Measurements from ENCODE around the gene MPP3.
"Not testable (repeated sequence)": the region's sequence is repeated elsewhere in the genome, so short reads cannot be mapped to it uniquely, and the experiment has no call there.

Gene MPP3

GRCh38 chr17:43860077-43860725, 27.3 kb upstream of the MPP3 start:
- no peak for DNase-seq

GRCh38 chr17:43857957-43858600, 25.1 kb upstream of the MPP3 start:
- no peak for DNase-seq

DNA sequence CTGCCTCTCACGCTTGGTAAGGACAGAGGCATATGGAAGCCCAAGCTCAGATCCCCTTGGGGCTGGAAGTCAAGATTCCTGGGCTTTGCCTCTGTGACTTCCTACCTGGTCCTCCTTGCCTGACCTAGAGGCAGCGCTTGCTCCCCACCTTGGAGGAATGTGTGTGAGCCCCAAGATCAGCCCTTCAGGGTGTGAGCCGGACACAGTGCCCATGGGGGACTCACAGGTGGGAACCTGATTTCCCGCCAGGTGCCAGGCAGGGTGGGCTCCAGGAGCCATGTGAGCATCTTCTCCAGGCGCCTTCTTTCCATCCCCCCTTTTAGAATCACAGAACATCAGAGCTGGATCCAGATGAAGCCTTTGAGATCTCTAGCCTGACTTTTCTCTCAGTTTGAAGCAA, 24.2 kb upstream of the MPP3 start:
- DNase-seq, result no peak

- DNase-seq, result no peak
These were observed 23.2 kb upstream of the MPP3 start for GRCh38 chr17:43856141-43856540.

GRCh38 chr17:43855061-43855460, 22.1 kb upstream of the MPP3 start:
- DNase-seq, result no peak

DNA sequence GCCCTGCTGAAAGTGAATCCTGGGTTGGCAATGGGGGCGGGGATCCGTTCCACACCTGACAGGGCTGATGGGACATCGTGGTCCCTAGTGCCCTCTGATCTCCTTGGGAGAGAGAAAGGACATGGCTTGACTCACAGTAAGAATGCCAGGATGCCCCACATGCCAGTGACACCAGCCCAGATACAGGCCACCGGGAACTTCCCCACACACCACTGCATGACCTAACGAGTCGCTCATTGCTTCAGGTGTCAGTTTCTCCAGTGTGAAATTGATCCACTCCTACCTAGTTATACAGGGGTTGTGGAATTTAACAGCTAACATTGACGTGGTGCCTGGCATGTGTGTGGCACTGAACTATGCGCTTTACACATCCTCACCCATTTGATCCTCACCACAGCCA, 21.6 kb upstream of the MPP3 start:
- no peak for DNase-seq

GRCh38 chr17:43853546-43853945, 20.6 kb upstream of the MPP3 start:
- DNase-seq, result no peak

GRCh38 chr17:43852571-43852970, 19.6 kb upstream of the MPP3 start:
- DNase-seq, result no peak

DNA sequence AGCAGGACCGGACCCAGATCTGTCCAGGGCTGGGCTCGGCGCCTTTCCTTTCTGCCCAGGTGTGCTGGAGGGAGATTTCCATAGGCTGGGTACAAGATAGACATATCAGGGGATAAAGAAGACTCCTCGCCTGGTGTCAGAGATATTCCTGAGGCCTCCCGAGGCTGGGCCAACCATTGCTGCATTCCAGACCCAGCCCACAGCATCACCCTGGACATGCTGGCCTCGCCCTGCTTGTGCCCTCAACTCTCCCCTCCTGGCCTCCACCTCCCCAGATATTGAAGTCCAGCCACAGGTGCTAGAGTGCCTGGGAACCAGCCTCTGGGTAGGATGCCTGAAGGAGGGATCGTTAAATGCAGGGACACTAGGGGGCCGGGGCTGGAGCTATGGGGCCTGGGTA, 16.2 kb upstream of the MPP3 start:
- no peak for DNase-seq

DNA sequence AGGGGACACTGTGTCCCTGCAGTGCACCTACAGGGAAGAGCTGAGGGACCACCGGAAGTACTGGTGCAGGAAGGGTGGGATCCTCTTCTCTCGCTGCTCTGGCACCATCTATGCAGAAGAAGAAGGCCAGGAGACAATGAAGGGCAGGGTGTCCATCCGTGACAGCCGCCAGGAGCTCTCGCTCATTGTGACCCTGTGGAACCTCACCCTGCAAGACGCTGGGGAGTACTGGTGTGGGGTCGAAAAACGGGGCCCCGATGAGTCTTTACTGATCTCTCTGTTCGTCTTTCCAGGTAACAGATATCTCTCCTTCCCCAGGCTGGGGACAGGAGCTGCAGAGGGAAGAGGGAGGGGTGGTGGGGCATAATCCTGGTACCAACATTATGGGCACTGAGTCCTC, 15.7 kb upstream of the MPP3 start:
- no peak for DNase-seq

DNA sequence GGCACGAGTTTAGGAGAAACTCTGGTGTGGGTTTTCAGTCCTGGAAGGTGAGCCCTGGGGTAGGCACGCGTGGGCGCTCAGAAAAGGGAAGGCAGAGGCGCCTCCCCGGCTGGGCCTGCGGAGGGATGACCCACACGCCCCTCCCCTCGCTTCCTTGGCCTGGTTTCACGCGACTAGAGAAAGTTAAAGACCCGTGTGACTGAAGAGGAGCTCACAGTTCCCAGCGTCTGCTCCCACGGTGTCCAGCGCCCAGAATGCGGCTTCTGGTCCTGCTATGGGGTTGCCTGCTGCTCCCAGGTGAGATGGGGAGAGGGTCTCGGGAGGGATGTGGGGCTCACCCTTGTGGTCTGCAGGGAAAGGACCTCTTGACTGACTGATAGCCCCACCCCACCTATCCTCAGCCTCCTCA, 14.0 kb upstream of the MPP3 start, which contains the start of gene CD300LG:
Gene CD300LG, plus strand, starts transcription at position 214 of the 409 bp plus-strand sequence. Its CDS starts 41 bp downstream, at position 255.
- DNase-seq, result no peak

DNA sequence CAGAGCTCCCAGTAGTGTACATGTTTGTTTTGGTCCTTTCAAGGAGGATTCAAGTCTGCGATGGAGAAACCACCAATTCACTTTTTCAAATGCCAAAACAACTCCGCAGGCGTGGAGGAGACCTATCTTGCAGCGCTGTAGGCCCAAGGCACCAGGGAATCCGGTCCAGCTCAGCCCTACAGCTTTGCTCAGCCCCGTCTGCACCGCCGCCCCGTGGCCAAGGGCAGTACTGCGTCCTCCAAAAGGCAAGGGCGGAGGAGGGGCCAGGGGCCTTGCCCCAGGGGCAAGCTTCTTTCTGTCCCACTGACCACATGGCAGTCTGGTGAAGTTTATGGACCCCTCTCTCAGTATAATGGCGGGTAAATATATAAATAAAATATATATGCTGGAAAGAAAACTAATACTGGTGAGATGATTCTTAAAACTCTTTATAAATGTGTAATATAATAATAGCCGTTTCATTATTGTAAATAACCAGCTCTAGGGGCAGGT, 13.3 kb upstream of the MPP3 start:
- peak; percentile 15 to 36 for DNase-seq

GRCh38 chr17:43845766-43846165, 12.8 kb upstream of the MPP3 start:
- no peak for DNase-seq

DNA sequence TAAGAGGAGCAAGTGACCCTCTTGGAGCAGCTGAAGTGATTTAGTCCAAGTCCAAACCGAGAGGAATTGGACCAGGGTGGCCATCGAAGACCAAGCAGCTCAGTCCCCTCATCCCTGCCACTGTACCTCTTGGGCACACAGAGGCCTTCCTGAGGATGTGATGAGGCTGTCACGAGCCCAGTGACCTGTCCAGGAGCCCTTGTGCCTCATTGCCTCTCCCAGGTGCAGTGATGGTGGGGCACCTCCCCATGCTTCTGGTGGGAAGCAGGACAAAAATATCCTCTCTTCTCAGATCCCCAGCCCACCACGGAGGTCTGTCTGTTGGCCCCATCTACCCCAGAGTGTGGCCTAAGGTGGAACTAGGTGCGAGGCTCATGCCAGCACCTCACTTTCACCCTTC, 11.3 kb upstream of the MPP3 start:
- no peak for DNase-seq

DNA sequence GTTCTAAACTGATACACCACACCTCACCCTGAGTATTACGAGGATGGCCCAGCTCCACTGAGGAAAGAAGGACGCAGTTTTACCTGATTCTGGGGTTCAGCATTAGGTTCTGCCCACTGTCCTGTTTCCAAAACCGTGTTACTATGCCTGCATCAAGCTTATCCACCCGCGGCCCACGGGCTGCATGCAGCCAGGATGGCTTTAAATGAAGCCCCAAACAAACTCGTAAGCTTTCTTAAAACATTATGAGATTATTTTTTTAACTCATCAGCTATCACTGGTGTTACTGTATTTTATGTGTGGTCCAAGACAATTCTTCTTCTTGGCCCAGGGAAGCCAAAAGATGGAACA, 10.0 kb upstream of the MPP3 start:
- no peak for DNase-seq

DNA sequence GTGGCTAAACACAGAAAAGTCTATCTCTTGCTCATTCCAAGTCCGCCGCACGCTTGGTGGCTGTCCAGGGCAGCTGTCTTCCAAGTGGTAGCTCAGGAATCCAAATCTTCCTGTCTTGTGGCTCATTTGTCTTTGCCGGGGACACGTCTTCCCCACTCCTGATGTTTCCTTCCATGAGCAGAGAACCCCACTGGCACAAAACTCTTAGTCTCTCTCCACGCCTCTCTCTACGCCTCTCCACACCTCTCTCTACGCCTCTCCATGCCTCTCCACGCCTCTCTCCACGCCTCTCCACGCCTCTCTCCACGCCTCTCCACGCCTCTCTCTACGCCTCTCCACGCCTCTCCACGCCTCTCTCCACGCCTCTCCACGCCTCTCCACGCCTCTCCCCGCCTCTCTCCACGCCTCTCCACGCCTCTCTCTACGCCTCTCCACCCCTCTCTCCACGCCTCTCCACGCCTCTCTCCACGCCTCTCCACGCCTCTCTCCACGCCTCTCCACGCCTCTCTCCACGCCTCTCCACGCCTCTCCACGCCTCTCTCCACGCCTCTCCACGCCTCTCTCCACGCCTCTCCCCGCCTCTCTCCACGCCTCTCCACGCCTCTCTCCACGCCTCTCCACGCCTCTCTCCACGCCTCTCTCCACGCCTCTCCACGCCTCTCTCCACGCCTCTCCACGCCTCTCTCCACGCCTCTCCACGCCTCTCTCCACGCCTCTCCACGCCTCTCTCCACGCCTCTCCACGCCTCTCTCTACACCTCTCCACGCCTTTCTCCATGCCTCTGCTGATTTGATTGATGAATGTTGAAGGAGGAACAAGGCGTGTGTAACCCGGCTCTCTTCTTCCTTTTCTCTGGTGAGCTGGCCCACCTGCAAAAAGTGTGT, 9.4 kb upstream of the MPP3 start:
- not testable (repeated sequence) for DNase-seq

DNA sequence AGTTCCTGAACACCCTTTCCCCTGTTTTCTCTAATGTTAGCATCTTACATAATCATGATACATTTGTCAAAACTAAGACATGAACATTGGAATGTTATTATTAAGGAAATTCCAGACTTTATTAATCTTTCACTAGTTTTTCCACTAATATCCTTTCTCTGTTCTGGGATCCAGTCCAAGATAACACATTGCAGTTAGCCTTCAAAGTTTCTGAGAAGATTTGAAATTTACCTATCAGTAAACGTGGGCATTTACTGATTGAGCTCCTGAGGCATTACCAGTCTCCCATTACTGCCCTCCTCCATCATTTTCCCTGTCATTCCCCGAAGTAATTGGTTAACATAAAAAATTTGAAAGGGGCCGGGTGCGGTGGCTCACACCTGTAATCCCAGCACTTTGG, 8.3 kb upstream of the MPP3 start:
- no peak for DNase-seq

- no peak for DNase-seq
These were observed 7.9 kb upstream of the MPP3 start for GRCh38 chr17:43840814-43841213.

- DNase-seq, result no peak
These were observed 6.7 kb upstream of the MPP3 start for GRCh38 chr17:43839670-43840108.

DNA sequence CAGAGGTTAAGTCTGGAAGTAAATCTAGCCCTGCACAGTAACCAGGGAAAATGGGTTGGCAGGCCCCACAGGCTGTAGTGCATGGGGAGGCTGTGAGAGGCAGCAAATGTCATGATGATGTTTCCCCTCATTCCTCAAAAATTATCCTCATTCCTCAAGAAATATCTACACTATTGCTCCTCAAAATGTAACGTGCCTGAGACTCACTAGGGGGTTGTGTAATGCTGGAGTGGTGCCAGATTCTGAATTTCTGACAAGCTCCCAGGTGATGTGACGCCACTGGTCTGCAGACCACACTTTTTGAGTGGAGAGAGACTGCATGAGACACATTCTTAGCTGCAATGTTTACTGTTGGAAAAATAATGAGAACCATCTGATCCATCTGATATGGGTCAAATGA, 1.2 kb upstream of the MPP3 start:
- no peak for DNase-seq

- DNase-seq, result peak in 1 of 2 donors; percentile 18
These were observed 574 bp downstream of the MPP3 start for GRCh38 chr17:43832168-43832975.

- DNase-seq, result no peak
These were observed 1.3 kb downstream of the MPP3 start for GRCh38 chr17:43831633-43832032.

All from bone marrow (tissue), 2 donors.